GM10248 (cell line): ENCODE results near the gene KCNAB3.

ENCODE experiments used
- CTCF ChIA-PET: fragments of 300-600 bp; sonication (Branson Sonifier 250); formaldehyde crosslinking; extraction: SDS; loops from one replicate; lab custom pipeline; 2021; ENCODE audit warnings: antibody characterized with exemption; lab: Yijun Ruan, JAX
- POLR2A ChIA-PET: fragments of 350-650 bp; sonication (Branson Sonifier 250); formaldehyde crosslinking; extraction: SDS; loops from one replicate; lab custom pipeline; 2020; ENCODE audit warnings: antibody characterized with exemption; lab: Yijun Ruan, JAX
- DNase-seq: peaks from one replicate; pipeline ENCODE4 v3.0.0; 2012; ENCODE audit errors: extremely low spot score
- CTCF ChIP-seq: IDR thresholded peaks from 2 replicates; pipeline ENCODE4 v1.5.1; 2012; ENCODE audit warnings: mild to moderate bottlenecking, low read depth; ENCODE audit errors: extremely low read depth, missing control alignments, control extremely low read depth

KCNAB3 gene

GRCh38 chr17:7910711-7911110, 18.9 kb downstream of the KCNAB3 start:
- TF ChIP-seq CTCF, result no peak
- CTCF ChIA-PET, result interaction anchor here (1.0 to 15.1 kb wide), 6 partner anchors 9 to 91 kb away, joined by 3 to 234 read pairs (median 8); no protein-coding TSS in a partner anchor
- no peak for DNase-seq
- POLR2A ChIA-PET, result no interaction called here

- DNase-seq, result no peak
- CTCF ChIA-PET, result interaction anchor here (1.0 to 15.1 kb wide), 5 partner anchors 9 to 90 kb away, joined by 3 to 234 read pairs (median 10); no protein-coding TSS in a partner anchor
- POLR2A ChIA-PET, result no interaction called here
- TF ChIP-seq CTCF, result no peak
Observed at GRCh38 chr17:7910281-7910680, 19.4 kb downstream of the KCNAB3 start.

- POLR2A ChIA-PET, result no interaction called here
- no peak for DNase-seq
- no peak for TF ChIP-seq CTCF
- CTCF ChIA-PET, result interaction anchor here (1.0 to 15.1 kb wide), 2 partner anchors 46 to 77 kb away, joined by 3 to 234 read pairs; no protein-coding TSS in a partner anchor
Observed at GRCh38 chr17:7909089-7909488, 20.6 kb downstream of the KCNAB3 start.

GRCh38 chr17:7903154-7904103, 26.2 kb downstream of the KCNAB3 start:
- ChIA-PET CTCF (interaction anchor here (1.3 to 5.0 kb wide), 3 partner anchors 9 to 154 kb away, joined by 4 to 23 read pairs (median 16); no protein-coding TSS in a partner anchor), POLR2A (no interaction called here)
- TF ChIP-seq CTCF, result no peak

GRCh38 chr17:7897773-7898172, 31.9 kb downstream of the KCNAB3 start:
- POLR2A ChIA-PET, result no interaction called here
- no peak for TF ChIP-seq CTCF
- no peak for DNase-seq
- CTCF ChIA-PET, result interaction anchor here (0.8 to 4.1 kb wide), 13 partner anchors 14 to 176 kb away, joined by 3 to 24 read pairs (median 5); partner anchors contain the start of gene RNF227

More at GRCh38 chr17:7903154-7904103, 26.2 kb downstream of the KCNAB3 start:
- DNase-seq, result no peak

GRCh38 chr17:7897090-7897489, 32.6 kb downstream of the KCNAB3 start:
- DNase-seq, result no peak
- TF ChIP-seq CTCF, result no peak
- CTCF ChIA-PET, result interaction anchor here (1.3 to 4.1 kb wide), 9 partner anchors 14 to 160 kb away, joined by 3 to 24 read pairs (median 6); partner anchors contain the start of gene RNF227
- POLR2A ChIA-PET, result no interaction called here
